Vagina (tissue), 2 donors: ENCODE measurements around the gene TMEM135.

Experiments used
- CTCF ChIP-seq, 3 experiments: fragments of 450-650 bp in 2 of 3; fragments of 200-600 bp in 1 of 3; sonication (generic) in 1 of 3; IDR thresholded peaks; one replicate each; pipeline ENCODE4 v1.5.1; 2017 to 2019; ENCODE audit warnings: antibody characterized with exemption in 3 of 3, mild to moderate bottlenecking in 2 of 3, moderate library complexity in 2 of 3
- POLR2A ChIP-seq, 2 donors: fragments of 450-650 bp; IDR thresholded peaks; one replicate each; pipeline ENCODE4 v1.6.1; 2017; ENCODE audit warnings: antibody characterized with exemption in 2 of 2, mild to moderate bottlenecking in 2 of 2, moderate library complexity in 2 of 2
- POLR2AphosphoS5 ChIP-seq, 2 donors: sonication (generic); formaldehyde crosslinking; IDR thresholded peaks; one replicate each; pipeline ENCODE4 v1.9.0; 2017; ENCODE audit warnings: antibody characterized with exemption in 2 of 2, mild to moderate bottlenecking in 2 of 2, low read depth in 1 of 2; ENCODE audit not compliant: insufficient read depth in 1 of 2

- TF ChIP-seq POLR2A (IDR thresholded peaks at IDR 0.05) (no peak), CTCF (IDR thresholded peaks at IDR 0.05) (no peak), POLR2AphosphoS5 (IDR thresholded peaks at IDR 0.05; ENCODE audit: insufficient read depth in 1 of 2, low read depth in 1 of 2) (no peak)
Observed at GRCh38 chr11:87143641-87144040, 105.9 kb downstream of the TMEM135 start.
